ENCODE data around the gene NKX2-4. TPM values are rescaled to one million over a fixed set of nuclear protein-coding genes. Genes with fewer than 3 reads are reported as not detected.

NKX2-4 gene
- polyA plus RNA-seq, 1 donor from 2014 or later, result not detected

DNA sequence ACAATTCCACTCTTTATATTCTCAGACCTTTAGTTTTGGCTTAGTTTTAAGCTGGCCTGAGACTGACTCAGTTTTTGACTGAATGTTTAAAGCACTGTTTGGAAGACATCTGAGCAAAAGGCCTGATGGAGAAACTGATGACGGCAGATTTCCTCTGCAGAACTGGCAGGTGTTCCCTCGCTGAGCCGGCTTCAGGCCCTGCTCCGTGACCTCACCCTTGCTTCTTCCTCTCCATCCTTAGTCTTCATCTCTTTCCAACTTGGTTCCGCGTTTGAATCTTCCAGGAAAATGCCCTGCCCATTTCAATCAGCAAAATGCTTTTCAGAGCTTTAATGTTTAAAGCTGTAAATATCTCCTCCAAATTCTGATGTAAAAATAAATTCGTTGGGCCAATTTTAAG is 6.6 kb downstream of the NKX2-4 start:
- H3K4me2 ChIP-seq (ENCODE audit: low read length), result no peak overlapping the region
- H3K9me3 ChIP-seq (ENCODE audit: low read length), result no peaks in the 10 kb centered on the region
- no peak for TF ChIP-seq TAF1 (IDR thresholded peaks at IDR 0.05; ENCODE audit: low read depth)
- no peak for TF ChIP-seq MXI1 (conservative IDR thresholded peaks at IDR 0.05; ENCODE audit: poor library complexity, severe bottlenecking)
- no peak for TF ChIP-seq RAD21 (conservative IDR thresholded peaks at IDR 0.05)
- no peak for TF ChIP-seq EZH2 (IDR thresholded peaks at IDR 0.05; ENCODE audit: borderline replicate concordance, insufficient read depth, low read length, poor library complexity, severe bottlenecking)
- TF ChIP-seq, protein P1, sequence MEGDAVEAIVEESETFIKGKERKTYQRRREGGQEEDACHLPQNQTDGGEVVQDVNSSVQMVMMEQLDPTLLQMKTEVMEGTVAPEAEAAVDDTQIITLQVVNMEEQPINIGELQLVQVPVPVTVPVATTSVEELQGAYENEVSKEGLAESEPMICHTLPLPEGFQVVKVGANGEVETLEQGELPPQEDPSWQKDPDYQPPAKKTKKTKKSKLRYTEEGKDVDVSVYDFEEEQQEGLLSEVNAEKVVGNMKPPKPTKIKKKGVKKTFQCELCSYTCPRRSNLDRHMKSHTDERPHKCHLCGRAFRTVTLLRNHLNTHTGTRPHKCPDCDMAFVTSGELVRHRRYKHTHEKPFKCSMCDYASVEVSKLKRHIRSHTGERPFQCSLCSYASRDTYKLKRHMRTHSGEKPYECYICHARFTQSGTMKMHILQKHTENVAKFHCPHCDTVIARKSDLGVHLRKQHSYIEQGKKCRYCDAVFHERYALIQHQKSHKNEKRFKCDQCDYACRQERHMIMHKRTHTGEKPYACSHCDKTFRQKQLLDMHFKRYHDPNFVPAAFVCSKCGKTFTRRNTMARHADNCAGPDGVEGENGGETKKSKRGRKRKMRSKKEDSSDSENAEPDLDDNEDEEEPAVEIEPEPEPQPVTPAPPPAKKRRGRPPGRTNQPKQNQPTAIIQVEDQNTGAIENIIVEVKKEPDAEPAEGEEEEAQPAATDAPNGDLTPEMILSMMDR (IDR thresholded peaks at IDR 0.05; ENCODE audit: poor library complexity, severe bottlenecking), result no peak
- TF ChIP-seq, protein P2, sequence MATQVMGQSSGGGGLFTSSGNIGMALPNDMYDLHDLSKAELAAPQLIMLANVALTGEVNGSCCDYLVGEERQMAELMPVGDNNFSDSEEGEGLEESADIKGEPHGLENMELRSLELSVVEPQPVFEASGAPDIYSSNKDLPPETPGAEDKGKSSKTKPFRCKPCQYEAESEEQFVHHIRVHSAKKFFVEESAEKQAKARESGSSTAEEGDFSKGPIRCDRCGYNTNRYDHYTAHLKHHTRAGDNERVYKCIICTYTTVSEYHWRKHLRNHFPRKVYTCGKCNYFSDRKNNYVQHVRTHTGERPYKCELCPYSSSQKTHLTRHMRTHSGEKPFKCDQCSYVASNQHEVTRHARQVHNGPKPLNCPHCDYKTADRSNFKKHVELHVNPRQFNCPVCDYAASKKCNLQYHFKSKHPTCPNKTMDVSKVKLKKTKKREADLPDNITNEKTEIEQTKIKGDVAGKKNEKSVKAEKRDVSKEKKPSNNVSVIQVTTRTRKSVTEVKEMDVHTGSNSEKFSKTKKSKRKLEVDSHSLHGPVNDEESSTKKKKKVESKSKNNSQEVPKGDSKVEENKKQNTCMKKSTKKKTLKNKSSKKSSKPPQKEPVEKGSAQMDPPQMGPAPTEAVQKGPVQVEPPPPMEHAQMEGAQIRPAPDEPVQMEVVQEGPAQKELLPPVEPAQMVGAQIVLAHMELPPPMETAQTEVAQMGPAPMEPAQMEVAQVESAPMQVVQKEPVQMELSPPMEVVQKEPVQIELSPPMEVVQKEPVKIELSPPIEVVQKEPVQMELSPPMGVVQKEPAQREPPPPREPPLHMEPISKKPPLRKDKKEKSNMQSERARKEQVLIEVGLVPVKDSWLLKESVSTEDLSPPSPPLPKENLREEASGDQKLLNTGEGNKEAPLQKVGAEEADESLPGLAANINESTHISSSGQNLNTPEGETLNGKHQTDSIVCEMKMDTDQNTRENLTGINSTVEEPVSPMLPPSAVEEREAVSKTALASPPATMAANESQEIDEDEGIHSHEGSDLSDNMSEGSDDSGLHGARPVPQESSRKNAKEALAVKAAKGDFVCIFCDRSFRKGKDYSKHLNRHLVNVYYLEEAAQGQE (IDR thresholded peaks at IDR 0.05; ENCODE audit: borderline replicate concordance), result no peak
- no peak for TF ChIP-seq EP300 (conservative IDR thresholded peaks at IDR 0.05; ENCODE audit: poor library complexity, severe bottlenecking)
- no peak for TF ChIP-seq SMC3 (conservative IDR thresholded peaks at IDR 0.05; ENCODE audit: poor library complexity)
- no peak for TF ChIP-seq POLR2AphosphoS5 (IDR thresholded peaks at IDR 0.05)
- no peak overlapping the region for H3K27ac ChIP-seq (ENCODE audit: low read length)
- no peak overlapping the region for H3K9ac ChIP-seq (ENCODE audit: low read length)
- no peak overlapping the region for H2AFZ ChIP-seq (ENCODE audit: low read depth, low read length)
- H4K20me1 ChIP-seq (ENCODE audit: insufficient read depth), result no peaks in the 10 kb centered on the region
- H3F3A ChIP-seq (ENCODE audit: insufficient read depth, low read length, poor library complexity, severe bottlenecking), result no peaks in the 10 kb centered on the region
- H3K79me2 ChIP-seq (replicated peaks; ENCODE audit: insufficient read depth, low read length), result no peaks in the 10 kb centered on the region
- peaks cover 4% of the 10 kb centered on the region for H3K36me3 ChIP-seq (ENCODE audit: insufficient read depth, low read length)
- H3K27me3 ChIP-seq (ENCODE audit: insufficient read depth, low read depth, low read length), result peaks cover 57% of the 10 kb centered on the region
- H3K4me3 ChIP-seq (ENCODE audit: low read length), result no peak overlapping the region
- no peaks in the 10 kb centered on the region for H3K9me2 ChIP-seq (ENCODE audit: insufficient read depth, low read length)

DNA sequence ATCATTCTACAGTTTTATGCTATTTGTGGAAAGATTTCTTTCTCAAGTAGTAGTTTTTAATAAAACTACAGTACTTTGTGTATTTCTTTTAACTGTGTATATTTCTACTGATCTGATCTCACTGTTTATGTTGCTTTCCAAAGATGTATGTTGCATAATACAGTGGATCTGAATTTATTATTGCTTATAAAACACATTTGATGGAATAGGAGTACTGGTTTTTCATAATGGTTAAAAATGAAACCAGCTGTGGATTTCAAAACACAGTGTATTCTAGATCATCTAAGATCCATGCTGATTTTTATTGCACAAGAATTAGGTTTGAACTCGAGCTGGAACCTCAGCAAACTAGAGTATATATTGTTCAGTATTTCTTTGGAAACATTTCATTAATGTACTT is 8.0 kb downstream of the NKX2-4 start:
- no peak overlapping the region for H3K9ac ChIP-seq (ENCODE audit: low read length)
- no peaks in the 10 kb centered on the region for H3K9me2 ChIP-seq (ENCODE audit: insufficient read depth, low read length)
- H2AFZ ChIP-seq (ENCODE audit: low read depth, low read length), result no peak overlapping the region
- no peak overlapping the region for H3K4me3 ChIP-seq (ENCODE audit: low read length)
- no peaks in the 10 kb centered on the region for H3K9me3 ChIP-seq (ENCODE audit: low read length)
- peaks cover 43% of the 10 kb centered on the region for H3K27me3 ChIP-seq (ENCODE audit: insufficient read depth, low read depth, low read length)
- no peak overlapping the region for H3K4me2 ChIP-seq (ENCODE audit: low read length)
- no peak for TF ChIP-seq POLR2AphosphoS5 (IDR thresholded peaks at IDR 0.05)
- no peak for TF ChIP-seq TAF1 (IDR thresholded peaks at IDR 0.05; ENCODE audit: low read depth)
- no peaks in the 10 kb centered on the region for H3F3A ChIP-seq (ENCODE audit: insufficient read depth, low read length, poor library complexity, severe bottlenecking)
- H3K36me3 ChIP-seq (ENCODE audit: insufficient read depth, low read length), result peaks cover 4% of the 10 kb centered on the region
- H3K79me2 ChIP-seq (replicated peaks; ENCODE audit: insufficient read depth, low read length), result no peaks in the 10 kb centered on the region
- no peaks in the 10 kb centered on the region for H4K20me1 ChIP-seq (ENCODE audit: insufficient read depth)
- H3K27ac ChIP-seq (ENCODE audit: low read length), result no peak overlapping the region

DNA sequence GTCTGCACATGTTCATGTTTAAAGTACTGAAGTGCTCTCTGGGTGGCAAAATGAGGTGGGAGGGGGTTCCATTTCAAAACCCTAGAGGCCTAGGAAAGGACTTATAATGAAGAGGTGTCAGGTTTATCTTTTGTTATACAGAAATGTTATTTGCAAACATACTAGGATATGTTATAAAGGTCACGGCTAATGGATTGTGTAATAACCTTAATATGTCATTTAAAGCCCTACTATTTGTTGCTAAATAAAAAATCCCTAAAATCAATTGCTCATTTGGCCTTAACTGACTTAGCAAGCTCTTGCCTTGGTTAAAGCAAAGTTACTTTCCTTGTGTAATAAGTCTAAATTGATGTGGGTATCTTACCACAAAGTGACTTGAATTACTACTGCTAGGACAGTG is 8.8 kb downstream of the NKX2-4 start:
- TF ChIP-seq RAD21 (conservative IDR thresholded peaks at IDR 0.05) (no peak), EZH2 (IDR thresholded peaks at IDR 0.05; ENCODE audit: borderline replicate concordance, insufficient read depth, low read length, poor library complexity, severe bottlenecking) (no peak)
- Histone ChIP-seq H3K9ac (ENCODE audit: low read length) (no peak overlapping the region), H2AFZ (ENCODE audit: low read depth, low read length) (no peak overlapping the region), H3K9me2 (ENCODE audit: insufficient read depth, low read length) (no peaks in the 10 kb centered on the region), H3K79me2 (replicated peaks; ENCODE audit: insufficient read depth, low read length) (no peaks in the 10 kb centered on the region), H3F3A (ENCODE audit: insufficient read depth, low read length, poor library complexity, severe bottlenecking) (no peaks in the 10 kb centered on the region), H3K27me3 (ENCODE audit: insufficient read depth, low read depth, low read length) (peaks cover 35% of the 10 kb centered on the region), H4K20me1 (ENCODE audit: insufficient read depth) (no peaks in the 10 kb centered on the region), H3K4me2 (ENCODE audit: low read length) (no peak overlapping the region), H3K36me3 (ENCODE audit: insufficient read depth, low read length) (peaks cover 4% of the 10 kb centered on the region), H3K4me3 (ENCODE audit: low read length) (no peak overlapping the region), H3K9me3 (ENCODE audit: low read length) (no peaks in the 10 kb centered on the region), H3K27ac (ENCODE audit: low read length) (no peak overlapping the region)
